ENCODE data around the gene EIF4B.

DNA sequence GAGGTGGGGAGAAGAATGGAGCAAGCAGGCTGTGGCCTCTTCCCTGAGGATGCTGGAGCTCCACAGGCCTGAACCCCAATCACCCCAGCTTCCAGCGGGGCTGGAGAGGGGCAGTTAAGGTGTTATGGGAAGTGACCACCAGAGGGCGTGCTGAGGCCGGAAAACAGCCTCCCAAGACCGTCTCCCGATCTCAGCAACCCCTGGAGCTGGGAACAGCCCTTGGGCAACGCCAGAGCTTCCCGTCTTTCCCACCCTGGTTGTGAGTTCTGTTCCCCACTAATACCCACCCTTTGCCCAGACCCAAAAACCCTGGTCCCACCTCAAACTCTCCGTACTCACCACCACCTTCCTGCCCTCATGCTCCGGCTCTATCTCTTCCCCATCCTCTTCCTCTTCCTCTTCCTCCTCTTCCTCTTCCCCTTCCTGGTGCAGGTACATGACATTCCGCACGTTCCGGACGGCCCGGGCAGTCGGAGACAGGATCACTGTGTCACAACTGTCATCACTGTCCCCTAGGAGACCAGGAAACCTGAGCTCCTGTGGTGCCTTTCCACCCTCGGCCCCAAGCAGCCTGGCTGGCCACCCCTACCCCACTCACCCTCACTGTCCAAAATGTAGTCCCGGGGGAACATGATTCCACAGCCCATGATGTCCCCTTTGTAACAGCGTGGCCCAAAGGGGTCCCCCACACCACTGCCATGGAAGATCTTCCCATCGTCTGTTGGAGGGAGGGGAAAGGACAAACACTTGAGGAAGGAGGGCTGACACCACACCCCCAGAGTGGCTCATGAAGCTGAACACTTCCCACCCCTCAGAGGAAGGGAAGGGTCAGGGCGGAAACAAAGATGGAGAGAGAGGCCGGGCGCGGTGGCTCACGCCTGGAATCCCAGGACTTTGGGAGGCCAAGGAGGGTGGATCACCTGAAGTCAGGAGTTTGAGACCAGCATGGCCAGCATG lies 60.0 kb downstream of the EIF4B start:
- TF ChIP-seq, protein P1, sequence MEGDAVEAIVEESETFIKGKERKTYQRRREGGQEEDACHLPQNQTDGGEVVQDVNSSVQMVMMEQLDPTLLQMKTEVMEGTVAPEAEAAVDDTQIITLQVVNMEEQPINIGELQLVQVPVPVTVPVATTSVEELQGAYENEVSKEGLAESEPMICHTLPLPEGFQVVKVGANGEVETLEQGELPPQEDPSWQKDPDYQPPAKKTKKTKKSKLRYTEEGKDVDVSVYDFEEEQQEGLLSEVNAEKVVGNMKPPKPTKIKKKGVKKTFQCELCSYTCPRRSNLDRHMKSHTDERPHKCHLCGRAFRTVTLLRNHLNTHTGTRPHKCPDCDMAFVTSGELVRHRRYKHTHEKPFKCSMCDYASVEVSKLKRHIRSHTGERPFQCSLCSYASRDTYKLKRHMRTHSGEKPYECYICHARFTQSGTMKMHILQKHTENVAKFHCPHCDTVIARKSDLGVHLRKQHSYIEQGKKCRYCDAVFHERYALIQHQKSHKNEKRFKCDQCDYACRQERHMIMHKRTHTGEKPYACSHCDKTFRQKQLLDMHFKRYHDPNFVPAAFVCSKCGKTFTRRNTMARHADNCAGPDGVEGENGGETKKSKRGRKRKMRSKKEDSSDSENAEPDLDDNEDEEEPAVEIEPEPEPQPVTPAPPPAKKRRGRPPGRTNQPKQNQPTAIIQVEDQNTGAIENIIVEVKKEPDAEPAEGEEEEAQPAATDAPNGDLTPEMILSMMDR (conservative IDR thresholded peaks at IDR 0.05): peak; percentile 91
- no peak for TF ChIP-seq EZH2 (IDR thresholded peaks at IDR 0.05; ENCODE audit: low read depth)
